H1 (cell line): ENCODE data around the gene HACD3. TPM values are rescaled to one million over a fixed set of nuclear protein-coding genes. Genes with fewer than 3 reads are reported as not detected.

Experiments used
- CTCF ChIA-PET: fragments of 300-600 bp; sonication (Branson Sonifier 250); formaldehyde crosslinking; loops from one replicate; lab custom pipeline; 2021; ENCODE audit not compliant: partially characterized antibody; lab: Charles Lee
- POLR2A ChIA-PET: fragments of 300-600 bp; sonication (Branson Sonifier 250); formaldehyde crosslinking; loops from one replicate; lab custom pipeline; 2021; ENCODE audit warnings: inconsistent platforms; ENCODE audit not compliant: partially characterized antibody; lab: Charles Lee
- DNase-seq, 2 experiments: peaks; one replicate each; pipeline versions ENCODE4 v3.0.0 to v3.0.0-alpha.2; 2010 to 2022; ENCODE audit warnings: low spot score in 2 of 2, low read depth in 1 of 2, mixed read lengths in 1 of 2
- FAIRE-seq: peaks from 2 replicates; lab custom pipeline; 2011; peaks lifted over from hg19 to GRCh38; lab: Jason Lieb, UNC
- H2AFZ ChIP-seq: 2 replicates; pipeline ENCODE4 v1.8.1; 2012; ENCODE audit warnings: low read length, inconsistent platforms
- H2AK5ac ChIP-seq: 2 replicates; pipeline ENCODE4 v1.6.1; 2013; ENCODE audit warnings: low read depth, low read length
- H2BK120ac ChIP-seq: replicated peaks from 2 replicates; pipeline ENCODE3; 2013; ENCODE audit warnings: low read depth, low read length, inconsistent platforms
- H2BK12ac ChIP-seq: 2 replicates; pipeline ENCODE4 v1.6.1; 2013; ENCODE audit warnings: low read depth, low read length
- H2BK15ac ChIP-seq: 2 replicates; pipeline ENCODE4 v1.6.1; 2013; ENCODE audit warnings: low read length
- H2BK20ac ChIP-seq: 2 replicates; pipeline ENCODE4 v1.6.1; 2013; ENCODE audit warnings: low read length
- H2BK5ac ChIP-seq: 2 replicates; pipeline ENCODE4 v1.6.1; 2013; ENCODE audit warnings: low read depth, low read length
- H3K14ac ChIP-seq: 2 replicates; pipeline ENCODE4 v1.6.1; 2013; ENCODE audit warnings: inconsistent platforms; ENCODE audit not compliant: insufficient read length
- H3K18ac ChIP-seq: 2 replicates; pipeline ENCODE4 v1.6.1; 2013; ENCODE audit warnings: low read length; ENCODE audit errors: extremely low read depth
- H3K23ac ChIP-seq: 2 replicates; pipeline ENCODE4 v1.6.1; 2013; ENCODE audit warnings: inconsistent platforms; ENCODE audit not compliant: insufficient read length
- H3K23me2 ChIP-seq: 2 replicates; pipeline ENCODE4 v1.6.1; 2013; ENCODE audit warnings: low read depth, low read length
- H3K27ac ChIP-seq: 2 replicates; pipeline ENCODE4 v1.6.1; 2011; ENCODE audit warnings: low read depth, low read length, inconsistent platforms
- H3K27me3 ChIP-seq, 4 experiments: replicated peaks in 1 of 4; 1 replicate in 1 of 4; 2 replicates in 3 of 4; pipeline versions ENCODE4 v1.6.1 to v1.8.1; 2011 to 2013; ENCODE audit warnings: low read length in 3 of 4, mild to moderate bottlenecking in 3 of 4, inconsistent platforms in 2 of 4, mixed read lengths in 2 of 4, moderate library complexity in 1 of 4; ENCODE audit not compliant: control insufficient read depth in 3 of 4, insufficient read depth in 3 of 4; ENCODE audit errors: extremely low read depth in 1 of 4
- H3K36me3 ChIP-seq, 4 experiments: 2 replicates each; pipeline versions ENCODE4 v1.6.1 to v1.8.1; 2011 to 2013; ENCODE audit warnings: mild to moderate bottlenecking in 4 of 4, low read length in 3 of 4, moderate library complexity in 2 of 4, control low read depth in 1 of 4, inconsistent platforms in 1 of 4; ENCODE audit not compliant: insufficient read depth in 4 of 4, control insufficient read depth in 2 of 4
- H3K4ac ChIP-seq: replicated peaks from 2 replicates; pipeline ENCODE3; 2013; ENCODE audit warnings: low read length, low read depth, mixed read lengths, inconsistent platforms; ENCODE audit not compliant: insufficient read length
- H3K4me1 ChIP-seq, 4 experiments: replicated peaks in 1 of 4; 1 replicate in 1 of 4; 2 replicates in 3 of 4; pipeline versions ENCODE4 v1.6.1 to v1.8.1; 2011 to 2013; ENCODE audit warnings: low read length in 3 of 4, inconsistent platforms in 2 of 4, mixed read lengths in 1 of 4; ENCODE audit not compliant: insufficient read depth in 4 of 4, control insufficient read depth in 3 of 4
- H3K4me2 ChIP-seq, 2 experiments: 2 replicates each; pipeline versions ENCODE4 v1.6.1 to v1.8.1; 2011 to 2013; ENCODE audit warnings: low read depth in 2 of 2, low read length in 2 of 2, control low read depth in 1 of 2, inconsistent platforms in 1 of 2, mild to moderate bottlenecking in 1 of 2; ENCODE audit not compliant: insufficient read depth in 1 of 2
- H3K4me3 ChIP-seq, 4 experiments: fragments of 200-600, 300-600 bp in 1 of 4; sonication (generic), shearing (Covaris generic), sonication (Bioruptor Twin) in 1 of 4; 2 replicates each; pipeline versions ENCODE4 v1.5.1 to v1.8.1; 2011 to 2016; ENCODE audit warnings: low read length in 4 of 4, low read depth in 3 of 4, control low read depth in 2 of 4, inconsistent platforms in 2 of 4, mild to moderate bottlenecking in 2 of 4, mixed read lengths in 1 of 4, moderate library complexity in 1 of 4; ENCODE audit not compliant: insufficient read depth in 2 of 4; ENCODE audit errors: extremely low read depth in 1 of 4
- H3K56ac ChIP-seq: replicated peaks from 2 replicates; pipeline ENCODE3; 2013; ENCODE audit warnings: low read depth, mild to moderate bottlenecking, mixed read lengths, low read length, inconsistent platforms; ENCODE audit not compliant: insufficient read length
- H3K79me1 ChIP-seq: 2 replicates; pipeline ENCODE4 v1.6.1; 2013; ENCODE audit warnings: low read depth, low read length, control low read depth
- H3K79me2 ChIP-seq, 2 experiments: 2 replicates each; pipeline versions ENCODE4 v1.6.1 to v1.8.1; 2012 to 2013; ENCODE audit warnings: low read length in 2 of 2, mild to moderate bottlenecking in 2 of 2, inconsistent platforms in 1 of 2; ENCODE audit not compliant: insufficient read depth in 2 of 2, control insufficient read depth in 1 of 2
- H3K9ac ChIP-seq, 4 experiments: replicated peaks in 1 of 4; 1 replicate in 1 of 4; 2 replicates in 3 of 4; pipeline versions ENCODE4 v1.6.1 to v1.8.1; 2011 to 2013; ENCODE audit warnings: low read depth in 3 of 4, low read length in 3 of 4, control low read depth in 2 of 4, mild to moderate bottlenecking in 2 of 4, moderate library complexity in 2 of 4, inconsistent platforms in 1 of 4; ENCODE audit errors: extremely low read depth in 1 of 4
- H3K9me3 ChIP-seq, 2 experiments: 2 replicates each; pipeline versions ENCODE4 v1.6.1 to v1.8.1; 2012 to 2013; ENCODE audit warnings: mild to moderate bottlenecking in 2 of 2, moderate library complexity in 2 of 2, control low read depth in 1 of 2, inconsistent platforms in 1 of 2, low read depth in 1 of 2, low read length in 1 of 2, mixed read lengths in 1 of 2; ENCODE audit not compliant: insufficient read depth in 2 of 2
- H4K20me1 ChIP-seq, 2 experiments: replicated peaks in 1 of 2; 2 replicates each; pipeline versions ENCODE3 to v1.8.1; 2011 to 2013; ENCODE audit warnings: inconsistent platforms in 2 of 2, low read length in 2 of 2, mild to moderate bottlenecking in 1 of 2; ENCODE audit not compliant: insufficient read depth in 2 of 2, control insufficient read depth in 1 of 2
- H4K5ac ChIP-seq: 2 replicates; pipeline ENCODE4 v1.6.1; 2013; ENCODE audit warnings: low read length, low read depth, mixed read lengths, inconsistent platforms; ENCODE audit not compliant: insufficient read length
- H4K8ac ChIP-seq: 2 replicates; pipeline ENCODE4 v1.8.0; 2013; ENCODE audit warnings: mild to moderate bottlenecking, moderate library complexity, low read length, inconsistent platforms; ENCODE audit not compliant: insufficient read depth; ENCODE audit errors: extremely low read depth
- H4K91ac ChIP-seq: replicated peaks from 2 replicates; pipeline ENCODE3; 2013; ENCODE audit warnings: low read length, mixed read lengths, inconsistent platforms; ENCODE audit not compliant: insufficient read length
- BACH1 ChIP-seq: IDR thresholded peaks from 2 replicates; pipeline ENCODE4 v1.6.1; 2012; ENCODE audit warnings: low read length, improper control_type of control experiment
- CTBP2 ChIP-seq: IDR thresholded peaks from 2 replicates; pipeline ENCODE4 v1.7.0; 2011; ENCODE audit warnings: borderline replicate concordance, mild to moderate bottlenecking, moderate library complexity, mixed read lengths, low read length; ENCODE audit not compliant: insufficient read depth, insufficient read length
- EP300 ChIP-seq, 2 experiments: IDR thresholded peaks; 1 replicate in 1 of 2; 2 replicates in 1 of 2; pipeline ENCODE4 v1.6.1; 2011 to 2012; ENCODE audit warnings: low read depth in 2 of 2, low read length in 2 of 2, mild to moderate bottlenecking in 2 of 2, borderline replicate concordance in 1 of 2, inconsistent platforms in 1 of 2, moderate library complexity in 1 of 2
- GTF2F1 ChIP-seq: IDR thresholded peaks from 2 replicates; pipeline ENCODE4 v1.6.1; 2012; ENCODE audit warnings: low read depth, low read length, improper control_type of control experiment, borderline replicate concordance
- HDAC6 ChIP-seq: IDR thresholded peaks from one replicate; pipeline ENCODE4 v1.7.1; 2012; ENCODE audit warnings: low read depth, mild to moderate bottlenecking, inconsistent platforms, low read length, moderate library complexity
- RFX5 ChIP-seq: IDR thresholded peaks from 2 replicates; pipeline ENCODE4 v1.6.1; 2011; ENCODE audit warnings: low read depth, low read length, improper control_type of control experiment, borderline replicate concordance
- RXRA ChIP-seq: IDR thresholded peaks from 2 replicates; pipeline ENCODE4 v1.6.1; 2011; ENCODE audit warnings: low read depth, mild to moderate bottlenecking, low read length, moderate library complexity; ENCODE audit not compliant: insufficient read depth
- SIN3A ChIP-seq, 2 experiments: IDR thresholded peaks in 1 of 2; conservative IDR thresholded peaks in 1 of 2; 2 replicates each; pipeline ENCODE4 v1.6.1; 2011 to 2012; ENCODE audit warnings: low read length in 2 of 2, improper control_type of control experiment in 1 of 2, low read depth in 1 of 2, mild to moderate bottlenecking in 1 of 2
- YY1 ChIP-seq: IDR thresholded peaks from 2 replicates; pipeline ENCODE4 v1.6.1; 2011; ENCODE audit warnings: low read depth, mild to moderate bottlenecking, low read length
- WGBS, 2 experiments: shearing (Covaris generic) in 1 of 2; methylation state at CpG; one replicate each; pipeline versions ENCODE4 v1.1.6 to v1.1.7; 2013 to 2015; ENCODE audit warnings: low lambda C conversion rate in 2 of 2, mixed read lengths in 2 of 2, inconsistent platforms in 1 of 2, low coverage in 1 of 2, missing lambda C conversion rate in 1 of 2; ENCODE audit not compliant: insufficient replicate concordance in 2 of 2, insufficient coverage in 1 of 2, insufficient read length in 1 of 2; ENCODE audit errors: extremely low coverage in 1 of 2, missing lambda C conversion rate in 1 of 2; 5-methylcytosine and 5-hydroxymethylcytosine counted together
- polyA plus RNA-seq, 7 experiments: library from polyadenylated mRNA; depleted of rRNA in 3 of 7; stranded (reverse) in 5 of 7; unstranded in 2 of 7; fragments of >200 nt in 5 of 7; fragments of 200-250 nt in 2 of 7; gene quantifications; 1 replicate in 5 of 7; 2 replicates in 1 of 7; 4 replicates in 1 of 7; pipeline versions ENCODE4 v1.2.1 to v1.2.3, GENCODE V29; 2011 to 2013; ENCODE audit warnings: missing spikeins in 2 of 7, mixed read lengths in 2 of 7
- total RNA-seq: library from RNA; stranded (reverse); fragmentation: NEBNext Ultra II Directional; extraction: Animal tissue kit (Norgen Biotek cat#: 25700); gene quantifications from 2 replicates; pipeline ENCODE4 v1.2.1, GENCODE V29; 2021
- TF ChIP-seq, protein P1 (sequence below): IDR thresholded peaks from 2 replicates; pipeline ENCODE4 v1.6.1; 2011; ENCODE audit warnings: low read depth, mild to moderate bottlenecking, low read length; ENCODE audit not compliant: insufficient read depth
- TF ChIP-seq, protein P2 (sequence below): IDR thresholded peaks from 2 replicates; pipeline ENCODE4 v1.6.1; 2012; ENCODE audit warnings: low read length, inconsistent platforms

Gene HACD3
- total and polyA plus RNA-seq, 2 of the 8 experiments (the other 6 are each of a cell fraction or from before 2014, with no cell fraction given), result 78.8 to 120 TPM

DNA sequence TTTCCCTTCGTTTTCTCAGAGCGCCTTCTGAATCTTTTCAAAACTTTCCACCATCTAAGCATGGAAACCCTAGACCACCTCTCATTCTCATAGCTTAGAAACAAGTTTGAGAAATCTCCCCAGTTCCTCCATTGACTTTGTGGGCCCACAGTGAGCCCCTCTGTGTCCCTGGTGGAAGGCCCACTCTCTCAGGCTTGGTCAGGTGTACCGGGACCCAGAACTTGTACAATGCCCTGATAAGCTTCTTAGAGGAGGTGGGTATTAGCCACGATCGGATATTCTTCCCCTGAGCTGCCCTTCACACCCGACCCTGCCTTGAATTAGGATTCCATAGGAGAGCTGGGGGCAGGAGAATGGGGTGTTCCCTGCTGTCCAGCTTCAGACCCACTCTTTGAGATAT, 91.4 kb downstream of the HACD3 start, which contains the start of gene SLC24A1:
Gene SLC24A1, plus strand, starts transcription at position 301 of the 400 bp plus-strand sequence. CDS start 2,143 bp downstream, outside the sequence.
- peaks cover 0 to 4% (median 2%) of the 10 kb centered on the region in 4 experiments; a peak in 3 of 7 replicates for H3K4me1 ChIP-seq
- WGBS, 2 experiments, result 95% methylated on average over 6 of the region's 6 CpGs; no CpG with 5 or more reads in 1 of the 2 experiments
- no peak within 1 kb of the TSS for H2AK5ac ChIP-seq
- no peak within 1 kb of the TSS for H3K56ac ChIP-seq
- H3K18ac ChIP-seq, result no peak within 1 kb of the TSS
- H3K9ac ChIP-seq, result no peak within 1 kb of the TSS
- H2AFZ ChIP-seq, result no peak within 1 kb of the TSS
- H3K27ac ChIP-seq, result no peak within 1 kb of the TSS
- no peak within 1 kb of the TSS for H3K4ac ChIP-seq
- H3K27me3 ChIP-seq, result no peaks in the 10 kb centered on the region
- ChIA-PET POLR2A (interaction anchor here (3.2 kb wide), 1 partner anchor 10 kb away, joined by 25 read pairs; the partner anchor contains the start of gene INTS14), CTCF (interaction anchor here (1.7 to 2.3 kb wide), 3 partner anchors 17 to 203 kb away, joined by 5 to 7 read pairs (median 6); no protein-coding TSS in a partner anchor)
- no peak within 1 kb of the TSS for H4K5ac ChIP-seq
- no peak within 1 kb of the TSS for H3K14ac ChIP-seq
- H2BK5ac ChIP-seq, result no peak within 1 kb of the TSS
- H3K79me2 ChIP-seq, result no peaks in the 10 kb centered on the region
- no peak within 1 kb of the TSS for H3K4me3 ChIP-seq
- H2BK120ac ChIP-seq, result no peak within 1 kb of the TSS
- no peak within 1 kb of the TSS for H2BK15ac ChIP-seq
- no peak within 1 kb of the TSS for H4K8ac ChIP-seq
- H3K9me3 ChIP-seq, result no peaks in the 10 kb centered on the region
- FAIRE-seq (no peak), DNase-seq (no peak)
- H4K91ac ChIP-seq, result no peak within 1 kb of the TSS
- H3K23me2 ChIP-seq, result no peaks in the 10 kb centered on the region
- H3K36me3 ChIP-seq, result no peaks in the 10 kb centered on the region
- H2BK12ac ChIP-seq, result no peak within 1 kb of the TSS
- H2BK20ac ChIP-seq, result no peak within 1 kb of the TSS
- no peak within 1 kb of the TSS for H3K23ac ChIP-seq
- H3K4me2 ChIP-seq, result no peak within 1 kb of the TSS
- H3K79me1 ChIP-seq, result no peaks in the 10 kb centered on the region
- no peaks in the 10 kb centered on the region for H4K20me1 ChIP-seq
- TF ChIP-seq BACH1 (no peak), EP300 (IDR thresholded peaks at IDR 0.05; ENCODE audit: borderline replicate concordance in 1 of 2, low read depth in 2 of 2, low read length in 2 of 2) (no peak), YY1 (no peak), RFX5 (no peak), CTBP2 (no peak), GTF2F1 (no peak), HDAC6 (no peak), RXRA (no peak), SIN3A (conservative IDR thresholded peaks at IDR 0.05 in 1 of 2, IDR thresholded peaks at IDR 0.05 in 1 of 2; ENCODE audit: low read depth in 1 of 2, low read length in 2 of 2) (no peak)
- TF ChIP-seq, protein P1, sequence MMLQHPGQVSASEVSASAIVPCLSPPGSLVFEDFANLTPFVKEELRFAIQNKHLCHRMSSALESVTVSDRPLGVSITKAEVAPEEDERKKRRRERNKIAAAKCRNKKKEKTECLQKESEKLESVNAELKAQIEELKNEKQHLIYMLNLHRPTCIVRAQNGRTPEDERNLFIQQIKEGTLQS, result no peak
- TF ChIP-seq, protein P2, sequence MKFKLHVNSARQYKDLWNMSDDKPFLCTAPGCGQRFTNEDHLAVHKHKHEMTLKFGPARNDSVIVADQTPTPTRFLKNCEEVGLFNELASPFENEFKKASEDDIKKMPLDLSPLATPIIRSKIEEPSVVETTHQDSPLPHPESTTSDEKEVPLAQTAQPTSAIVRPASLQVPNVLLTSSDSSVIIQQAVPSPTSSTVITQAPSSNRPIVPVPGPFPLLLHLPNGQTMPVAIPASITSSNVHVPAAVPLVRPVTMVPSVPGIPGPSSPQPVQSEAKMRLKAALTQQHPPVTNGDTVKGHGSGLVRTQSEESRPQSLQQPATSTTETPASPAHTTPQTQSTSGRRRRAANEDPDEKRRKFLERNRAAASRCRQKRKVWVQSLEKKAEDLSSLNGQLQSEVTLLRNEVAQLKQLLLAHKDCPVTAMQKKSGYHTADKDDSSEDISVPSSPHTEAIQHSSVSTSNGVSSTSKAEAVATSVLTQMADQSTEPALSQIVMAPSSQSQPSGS, result no peak
